Activated naive CD8-positive, alpha-beta T cell treated with anti-CD3 and anti-CD28 coated beads, Interleukin-2, amount 50 U/mL, for 24 hours (primary cell): ENCODE results near the gene SAA4.
"Not testable (repeated sequence)": the region's sequence is repeated elsewhere in the genome, so short reads cannot be mapped to it uniquely, and the experiment has no call there.

Source experiments
- ATAC-seq: fragments of 150-1000 bp; cut with Tn5 transposase; one replicate; pipeline ENCODE4 v1.10.0; 2021
- DNase-seq: peaks from one replicate; pipeline ENCODE4 v3.0.0; 2021
- H3K27ac Mint-ChIP-seq: one replicate; pipeline ENCODE4 v1.8.0; 2021; ENCODE audit warnings: mild to moderate bottlenecking, mixed read lengths
- H3K27me3 Mint-ChIP-seq: one replicate; pipeline ENCODE4 v1.8.0; 2021; ENCODE audit warnings: mixed read lengths
- H3K36me3 Mint-ChIP-seq: one replicate; pipeline ENCODE4 v1.8.0; 2021; ENCODE audit warnings: low read depth, mixed read lengths
- H3K4me1 Mint-ChIP-seq: one replicate; pipeline ENCODE4 v1.8.0; 2021; ENCODE audit warnings: mixed read lengths
- H3K4me3 Mint-ChIP-seq: one replicate; pipeline ENCODE4 v1.8.0; 2021; ENCODE audit warnings: mild to moderate bottlenecking, moderate library complexity, mixed read lengths
- H3K9me3 Mint-ChIP-seq: one replicate; pipeline ENCODE4 v1.8.0; 2021; ENCODE audit warnings: mixed read lengths

SAA4 gene

GRCh38 chr11:18236664-18237356 lies at the start of gene SAA4:
TSS of gene SAA4 (minus strand) at chr11:18236802. CDS start at chr11:18235926, 876 bp downstream.
- Mint-ChIP-seq H3K9me3 (no peaks in the 10 kb centered on the region), H3K4me1 (no peaks in the 10 kb centered on the region), H3K27ac (no peak within 1 kb of the TSS), H3K36me3 (no peaks in the 10 kb centered on the region), H3K4me3 (no peak within 1 kb of the TSS), H3K27me3 (peaks cover 28% of the 10 kb centered on the region)
- ATAC-seq, result no peak
- DNase-seq, result no peak

DNA sequence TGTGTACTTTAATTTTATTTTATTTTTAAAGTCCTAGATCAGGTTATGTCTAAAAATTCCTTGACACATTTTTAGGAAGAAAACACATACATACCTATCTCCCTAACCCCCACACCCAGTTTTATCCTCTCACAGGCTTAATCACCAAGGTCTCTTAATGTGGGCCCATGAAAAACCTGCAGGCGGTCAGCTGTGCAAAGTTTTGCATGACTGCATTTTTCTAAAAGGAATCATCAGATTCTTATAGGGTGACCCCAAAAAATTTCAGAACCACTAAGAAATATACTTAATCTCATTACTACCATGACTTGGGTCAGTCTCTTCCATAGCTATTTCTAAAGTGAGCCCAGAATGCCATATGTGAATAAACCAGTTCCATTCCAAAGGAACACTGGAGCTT lies 49.2 kb upstream of the SAA4 start:
- no peak overlapping the region for H3K4me3 Mint-ChIP-seq
- peaks cover 36% of the 10 kb centered on the region for H3K36me3 Mint-ChIP-seq

DNA sequence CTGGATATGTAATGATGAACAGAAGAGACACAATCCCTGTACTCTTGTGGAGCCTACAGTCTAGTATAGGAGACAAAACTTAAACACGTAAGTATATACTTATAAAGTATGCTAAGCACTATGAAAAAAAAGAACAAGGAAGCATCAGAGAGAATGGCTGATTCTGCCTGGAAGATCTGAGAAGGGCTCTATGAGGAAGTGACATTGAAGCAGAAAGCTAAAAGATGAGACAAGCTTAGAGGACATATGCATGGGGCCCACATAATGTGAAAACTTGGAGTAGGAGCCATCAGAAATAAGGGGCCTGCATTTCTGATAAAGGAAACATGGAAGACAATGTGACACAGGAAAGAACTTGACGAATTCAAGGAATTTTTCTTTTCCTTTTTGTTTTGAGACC lies 46.0 kb upstream of the SAA4 start:
- DNase-seq (no peak), ATAC-seq (no peak)
- Mint-ChIP-seq H3K9me3 (no peaks in the 10 kb centered on the region), H3K27me3 (no peaks in the 10 kb centered on the region), H3K36me3 (peaks cover 47% of the 10 kb centered on the region), H3K4me3 (no peak overlapping the region), H3K4me1 (peaks cover 10% of the 10 kb centered on the region), H3K27ac (peak overlapping the region; percentile 24)

More for the DNA sequence above, 49.2 kb upstream of the SAA4 start:
- ATAC-seq (no peak), DNase-seq (no peak)
- Mint-ChIP-seq H3K27ac (no peak overlapping the region), H3K9me3 (no peaks in the 10 kb centered on the region), H3K27me3 (no peaks in the 10 kb centered on the region), H3K4me1 (peaks cover 3% of the 10 kb centered on the region)

GRCh38 chr11:18280438-18281045 lies 43.9 kb upstream of the SAA4 start:
- H3K27me3 Mint-ChIP-seq, result no peaks in the 10 kb centered on the region
- DNase-seq (no peak), ATAC-seq (no peak)
- H3K36me3 Mint-ChIP-seq, result peaks cover 38% of the 10 kb centered on the region
- peak overlapping the region; percentile 41 for H3K4me3 Mint-ChIP-seq
- peaks cover 10% of the 10 kb centered on the region for H3K4me1 Mint-ChIP-seq
- no peaks in the 10 kb centered on the region for H3K9me3 Mint-ChIP-seq
- peak overlapping the region; percentile 49 for H3K27ac Mint-ChIP-seq

GRCh38 chr11:18277565-18278271 lies 41.1 kb upstream of the SAA4 start:
- peaks cover 10% of the 10 kb centered on the region for H3K4me1 Mint-ChIP-seq
- ATAC-seq, result no peak
- H3K36me3 Mint-ChIP-seq, result peaks cover 33% of the 10 kb centered on the region
- H3K27ac Mint-ChIP-seq, result no peak overlapping the region
- no peak for DNase-seq
- H3K27me3 Mint-ChIP-seq, result no peaks in the 10 kb centered on the region
- H3K9me3 Mint-ChIP-seq, result no peaks in the 10 kb centered on the region
- H3K4me3 Mint-ChIP-seq, result no peak overlapping the region

DNA sequence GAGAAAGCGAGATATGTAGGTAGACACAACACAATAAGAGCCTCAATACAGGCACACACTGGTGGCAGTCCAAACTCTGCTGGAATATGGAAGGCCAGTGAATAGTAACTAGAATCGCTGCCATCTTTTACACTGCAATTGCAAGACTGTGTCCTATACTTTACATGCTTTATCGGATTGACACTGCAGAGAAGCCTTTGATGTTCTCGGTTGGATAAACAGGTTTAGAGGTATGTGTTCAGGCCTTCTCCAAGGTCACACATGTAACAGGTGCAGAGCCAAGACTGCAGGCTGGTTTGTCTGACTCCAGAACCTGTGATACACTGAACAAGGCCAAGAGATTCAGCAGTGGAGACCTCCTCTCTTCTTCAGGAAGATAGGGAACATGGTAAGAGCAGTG lies 34.6 kb upstream of the SAA4 start:
- no peak overlapping the region for H3K4me3 Mint-ChIP-seq
- no peak overlapping the region for H3K27ac Mint-ChIP-seq

DNA sequence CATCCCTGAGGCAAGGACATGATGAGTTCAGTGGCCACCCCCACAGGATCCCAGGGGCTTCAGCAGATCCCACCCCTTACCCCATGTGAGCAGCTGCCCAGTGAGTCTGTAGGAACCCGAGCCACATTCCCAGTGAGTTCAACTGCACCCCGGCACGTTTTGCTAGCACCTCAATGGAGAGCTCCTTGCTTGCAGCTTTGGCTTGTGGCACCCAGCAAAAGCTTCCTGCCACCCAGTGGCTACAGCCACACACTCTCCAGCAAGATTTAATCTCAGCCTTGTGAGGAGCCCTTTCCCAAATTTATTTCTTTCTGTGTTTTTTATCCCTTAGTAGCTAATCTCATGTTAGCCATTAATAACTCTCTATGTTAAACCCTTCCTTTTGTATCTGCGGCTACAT lies 33.5 kb upstream of the SAA4 start:
- Mint-ChIP-seq H3K4me3 (no peak overlapping the region), H3K27ac (no peak overlapping the region), H3K27me3 (no peaks in the 10 kb centered on the region), H3K36me3 (peaks cover under 1% of the 10 kb centered on the region), H3K4me1 (no peaks in the 10 kb centered on the region), H3K9me3 (no peaks in the 10 kb centered on the region)
- DNase-seq (no peak), ATAC-seq (no peak)

More for the DNA sequence above, 34.6 kb upstream of the SAA4 start:
- no peaks in the 10 kb centered on the region for H3K4me1 Mint-ChIP-seq
- no peaks in the 10 kb centered on the region for H3K9me3 Mint-ChIP-seq
- no peak for DNase-seq
- no peak for ATAC-seq
- H3K36me3 Mint-ChIP-seq, result peaks cover 3% of the 10 kb centered on the region
- no peaks in the 10 kb centered on the region for H3K27me3 Mint-ChIP-seq

DNA sequence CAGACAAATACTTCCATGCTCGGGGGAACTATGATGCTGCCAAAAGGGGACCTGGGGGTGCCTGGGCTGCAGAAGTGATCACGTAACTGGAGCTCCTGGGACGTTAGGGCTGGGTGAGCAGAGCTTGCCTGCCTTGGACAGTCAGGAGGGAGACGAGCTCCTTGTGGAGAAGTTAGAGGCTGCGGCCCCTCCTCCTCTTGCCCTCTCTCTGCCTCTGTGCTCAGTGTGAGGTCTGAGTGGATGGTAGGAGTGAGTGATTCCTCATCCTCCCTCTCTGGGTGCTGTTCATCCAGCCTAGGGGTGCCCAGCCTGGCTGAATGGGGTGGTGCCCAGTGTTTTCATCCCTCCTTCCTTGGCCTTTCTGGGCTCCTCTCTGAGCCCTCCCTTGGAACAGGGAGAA lies 32.6 kb upstream of the SAA4 start:
- H3K4me3 Mint-ChIP-seq, H3K9me3 Mint-ChIP-seq, H3K4me1 Mint-ChIP-seq, ATAC-seq, H3K27ac Mint-ChIP-seq, DNase-seq, H3K27me3 Mint-ChIP-seq, H3K36me3 Mint-ChIP-seq: not testable (repeated sequence)

DNA sequence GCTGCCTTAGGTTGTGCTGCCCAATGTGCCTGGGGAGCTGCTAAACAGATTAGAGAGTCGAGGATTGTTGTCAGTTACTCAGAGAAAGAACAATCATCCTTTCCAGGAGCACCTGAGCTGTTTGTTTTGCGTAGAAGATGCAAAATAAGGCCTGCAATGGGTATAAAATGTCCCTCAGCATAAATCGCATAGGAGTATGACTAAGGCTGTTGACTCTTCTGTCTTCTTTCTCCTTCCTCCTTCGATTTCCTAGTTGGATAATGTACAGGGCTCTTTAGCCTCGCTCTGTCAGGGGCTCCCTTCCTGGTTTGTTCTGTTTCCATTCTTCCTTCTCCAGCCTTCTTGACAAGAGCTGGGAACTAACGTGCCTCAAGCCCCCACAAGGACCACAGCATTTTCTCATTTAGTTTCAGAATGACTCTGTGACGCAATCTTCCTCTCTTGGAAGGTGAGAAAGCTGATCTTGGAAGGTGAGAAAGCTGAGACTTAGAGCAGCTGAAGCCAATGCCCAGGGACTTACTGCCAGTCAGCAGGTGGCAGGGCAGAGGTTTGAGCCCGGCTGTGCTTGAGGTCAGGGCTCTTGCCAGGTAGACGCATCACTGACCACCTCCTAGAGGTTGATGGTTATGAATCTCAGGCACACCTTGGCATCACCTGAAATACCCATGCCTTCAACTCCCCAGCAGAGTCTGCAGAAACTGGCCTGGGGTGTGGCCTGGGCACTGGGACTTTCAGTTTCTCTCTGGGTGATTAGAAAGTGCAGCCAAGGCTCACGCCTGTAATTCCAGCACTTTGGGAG lies 30.9 kb upstream of the SAA4 start:
- H3K4me3 Mint-ChIP-seq, DNase-seq, H3K27ac Mint-ChIP-seq: not testable (repeated sequence)

GRCh38 chr11:18265949-18266348 lies 29.3 kb upstream of the SAA4 start, which contains the start of gene SAA1:
TSS of gene SAA1 (plus strand) at chr11:18266264. CDS start at chr11:18266888, 624 bp downstream.
- ATAC-seq, result no peak
- no peaks in the 10 kb centered on the region for H3K36me3 Mint-ChIP-seq
- no peaks in the 10 kb centered on the region for H3K9me3 Mint-ChIP-seq
- H3K4me3 Mint-ChIP-seq, result no peak within 1 kb of the TSS
- H3K27me3 Mint-ChIP-seq, result no peaks in the 10 kb centered on the region
- DNase-seq, result no peak
- H3K27ac Mint-ChIP-seq, result no peak within 1 kb of the TSS
- no peaks in the 10 kb centered on the region for H3K4me1 Mint-ChIP-seq

More for the DNA sequence above, 30.9 kb upstream of the SAA4 start:
- not testable (repeated sequence) for H3K9me3 Mint-ChIP-seq, H3K4me1 Mint-ChIP-seq, H3K36me3 Mint-ChIP-seq, H3K27me3 Mint-ChIP-seq
- peak; percentile 47 for ATAC-seq

DNA sequence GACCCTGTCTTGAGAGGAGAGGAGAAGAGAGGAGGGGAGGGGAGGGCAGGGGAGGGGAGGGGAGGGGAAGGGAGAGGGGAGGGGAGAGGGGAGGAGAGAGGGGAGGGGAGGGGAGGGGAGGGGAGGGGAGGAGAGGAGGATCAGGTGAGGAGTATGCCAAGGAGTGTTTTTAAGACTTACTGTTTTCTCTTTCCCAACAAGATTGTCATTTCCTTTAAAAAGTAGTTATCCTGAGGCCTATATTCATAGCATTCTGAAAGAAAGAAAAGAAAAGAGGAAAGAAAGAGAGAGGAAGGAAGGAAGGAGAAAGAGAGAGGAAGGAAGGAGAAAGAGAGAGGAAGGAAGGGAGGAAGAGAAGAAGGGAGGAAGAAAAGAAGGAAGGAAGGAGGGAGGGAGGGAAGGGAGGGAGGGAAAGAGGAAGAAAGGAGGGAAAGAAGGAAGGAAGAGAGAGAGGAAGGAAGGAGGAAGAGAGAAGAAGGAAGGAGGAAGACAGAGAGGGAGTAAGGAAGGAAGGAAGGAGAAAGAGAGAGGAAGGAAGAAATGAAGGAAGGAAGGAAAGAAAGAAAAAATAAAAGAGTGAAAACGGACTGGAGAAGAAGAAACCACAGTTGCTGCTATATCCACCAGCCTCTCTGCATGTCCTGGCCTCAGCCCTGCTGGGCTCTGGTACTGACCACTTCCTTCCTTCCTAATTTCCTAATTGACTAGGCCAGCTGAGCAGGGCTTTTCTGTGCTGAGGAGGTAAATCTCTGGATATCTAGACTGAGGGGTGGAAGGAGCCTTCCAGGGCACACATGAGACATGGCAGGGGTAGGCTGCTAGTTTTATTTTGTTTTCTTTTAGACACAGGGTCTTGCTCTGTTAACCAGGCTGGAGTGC lies 28.3 kb upstream of the SAA4 start:
- no peaks in the 10 kb centered on the region for H3K27me3 Mint-ChIP-seq
- ATAC-seq (no peak), DNase-seq (no peak)
- H3K9me3 Mint-ChIP-seq, result no peaks in the 10 kb centered on the region
- H3K36me3 Mint-ChIP-seq, result no peaks in the 10 kb centered on the region
- H3K4me1 Mint-ChIP-seq, result no peaks in the 10 kb centered on the region
- H3K27ac Mint-ChIP-seq, result no peak overlapping the region
- no peak overlapping the region for H3K4me3 Mint-ChIP-seq

DNA sequence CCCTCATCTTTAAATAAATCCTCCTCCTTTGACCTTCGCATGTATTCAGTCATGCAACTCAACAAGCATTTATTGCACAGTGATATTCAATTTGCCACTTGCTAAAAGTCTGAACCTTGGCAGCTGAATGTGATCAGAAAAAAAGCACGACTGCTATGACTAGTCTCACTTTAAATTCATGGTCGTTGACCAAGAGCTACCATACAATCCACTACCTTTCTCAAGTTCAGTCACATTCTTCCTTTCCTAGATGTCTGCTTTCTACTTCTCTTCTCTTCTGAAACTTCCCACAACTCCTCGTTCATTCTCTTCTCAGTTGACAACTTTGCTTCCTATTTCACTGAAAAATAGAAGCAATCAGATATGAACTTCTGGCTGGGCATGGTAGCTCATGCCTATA lies 27.4 kb upstream of the SAA4 start:
- H3K36me3 Mint-ChIP-seq, result no peaks in the 10 kb centered on the region
- H3K4me1 Mint-ChIP-seq, result no peaks in the 10 kb centered on the region
- H3K4me3 Mint-ChIP-seq, result no peak overlapping the region
- no peak for ATAC-seq
- no peaks in the 10 kb centered on the region for H3K27me3 Mint-ChIP-seq
- H3K9me3 Mint-ChIP-seq, result no peaks in the 10 kb centered on the region
- DNase-seq, result no peak
- no peak overlapping the region for H3K27ac Mint-ChIP-seq

DNA sequence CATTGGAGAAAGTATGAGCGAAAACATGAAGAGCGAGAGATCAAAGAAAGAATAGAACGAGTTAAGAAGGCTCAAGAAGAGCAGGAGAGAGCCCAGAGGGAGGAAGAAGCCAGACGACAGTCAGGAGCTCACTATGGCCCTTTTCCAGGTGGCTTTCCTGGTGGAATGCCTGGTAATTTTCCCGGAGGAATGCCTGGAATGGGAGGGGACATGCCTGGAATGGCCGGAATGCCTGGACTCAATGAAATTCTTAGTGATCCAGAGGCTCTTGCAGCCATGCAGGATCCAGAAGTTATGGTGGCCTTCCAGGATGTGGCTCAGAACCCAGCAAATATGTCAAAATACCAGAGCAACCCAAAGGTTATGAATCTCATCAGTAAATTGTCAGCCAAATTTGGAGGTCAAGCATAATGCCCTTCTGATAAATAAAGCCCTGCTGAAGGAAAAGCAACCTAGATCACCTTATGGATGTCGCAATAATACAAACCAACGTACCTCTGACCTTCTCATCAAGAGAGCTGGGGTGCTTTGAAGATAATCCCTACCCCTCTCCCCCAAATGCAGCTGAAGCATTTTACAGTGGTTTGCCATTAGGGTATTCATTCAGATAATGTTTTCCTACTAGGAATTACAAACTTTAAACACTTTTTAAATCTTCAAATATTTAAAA lies 26.2 kb upstream of the SAA4 start:
- not testable (repeated sequence) for H3K4me1 Mint-ChIP-seq, H3K9me3 Mint-ChIP-seq, H3K27ac Mint-ChIP-seq, H3K36me3 Mint-ChIP-seq, DNase-seq, H3K4me3 Mint-ChIP-seq, ATAC-seq, H3K27me3 Mint-ChIP-seq
